Smooth muscle cell (in vitro differentiated cells): ENCODE measurements around the gene ARL4D. TPM values are rescaled to one million over a fixed set of nuclear protein-coding genes. Genes with fewer than 3 reads are reported as not detected.

Source experiments
- DNase-seq: peaks from one replicate; lab custom pipeline; 2025; ENCODE audit not compliant: unreplicated experiment; lab: John Stamatoyannopoulos, UW
- H2AFZ ChIP-seq: fragments of 200-600 bp; sonication (generic); 2 replicates; pipeline ENCODE4 v1.6.0; 2016; ENCODE audit warnings: antibody characterized with exemption, low read depth, mild to moderate bottlenecking
- H3F3A ChIP-seq: fragments of 200-600 bp; sonication (generic); 2 replicates; pipeline ENCODE4 v1.6.0; 2017; ENCODE audit warnings: antibody characterized with exemption, low read depth
- H3K27ac ChIP-seq: fragments of 200-600 bp; sonication (generic); 2 replicates; pipeline ENCODE4 v1.5.1; 2016; ENCODE audit warnings: low read depth, mild to moderate bottlenecking
- H3K27me3 ChIP-seq: fragments of 200-600 bp; sonication (generic); 2 replicates; pipeline ENCODE4 v1.6.1; 2016; ENCODE audit warnings: low read depth, mild to moderate bottlenecking
- H3K36me3 ChIP-seq: fragments of 200-600 bp; sonication (generic); 2 replicates; pipeline ENCODE4 v1.5.1; 2016; ENCODE audit warnings: low read depth
- H3K4me1 ChIP-seq: fragments of 200-600 bp; sonication (generic); 2 replicates; pipeline ENCODE4 v1.5.1; 2016; ENCODE audit warnings: low read depth
- H3K4me2 ChIP-seq: fragments of 200-600 bp; sonication (generic); 2 replicates; pipeline ENCODE4 v1.6.0; 2016; ENCODE audit warnings: mild to moderate bottlenecking
- H3K4me3 ChIP-seq: fragments of 200-600 bp; sonication (generic); 2 replicates; pipeline ENCODE4 v1.5.1; 2016; ENCODE audit warnings: mild to moderate bottlenecking
- H3K79me2 ChIP-seq: fragments of 200-600 bp; sonication (generic); 2 replicates; pipeline ENCODE4 v1.6.0; 2016; ENCODE audit warnings: low read depth, mild to moderate bottlenecking
- H3K9ac ChIP-seq: fragments of 200-600 bp; sonication (generic); 2 replicates; pipeline ENCODE4 v1.6.0; 2016; ENCODE audit warnings: low read depth
- H3K9me3 ChIP-seq: fragments of 200-600 bp; sonication (generic); replicated peaks from 2 replicates; pipeline ENCODE4 v1.5.1; 2016; ENCODE audit warnings: low read depth
- H4K20me1 ChIP-seq: fragments of 200-600 bp; sonication (generic); 2 replicates; pipeline ENCODE4 v1.6.0; 2016; ENCODE audit warnings: low read depth
- WGBS: methylation state at CpG from one replicate; pipeline ENCODE4 v1.1.7; 2016; ENCODE audit warnings: low lambda C conversion rate; 5-methylcytosine and 5-hydroxymethylcytosine counted together
- polyA plus RNA-seq: library from polyadenylated mRNA; unstranded; fragments of >200 nt; fragmentation: Nextera tagmentation; extraction: Ambion mirVana; gene quantifications from 2 replicates; pipeline ENCODE4 v1.2.1, GENCODE V29; 2016
- total RNA-seq: library from RNA; depleted of rRNA; stranded (reverse); fragments of >200 nt; gene quantifications from 2 replicates; pipeline ENCODE4 v1.2.3, GENCODE V29; 2014
- TF ChIP-seq, protein P1 (sequence below): fragments of 200-600 bp; sonication (generic); IDR thresholded peaks from 2 replicates; pipeline ENCODE4 v1.5.1; 2017; ENCODE audit warnings: borderline replicate concordance, mild to moderate bottlenecking, antibody characterized with exemption; ENCODE audit not compliant: insufficient read depth, poor library complexity, severe bottlenecking

ARL4D gene
- total and polyA plus RNA-seq, 2 experiments from 2014 or later: 9.9 to 25.9 TPM

DNA sequence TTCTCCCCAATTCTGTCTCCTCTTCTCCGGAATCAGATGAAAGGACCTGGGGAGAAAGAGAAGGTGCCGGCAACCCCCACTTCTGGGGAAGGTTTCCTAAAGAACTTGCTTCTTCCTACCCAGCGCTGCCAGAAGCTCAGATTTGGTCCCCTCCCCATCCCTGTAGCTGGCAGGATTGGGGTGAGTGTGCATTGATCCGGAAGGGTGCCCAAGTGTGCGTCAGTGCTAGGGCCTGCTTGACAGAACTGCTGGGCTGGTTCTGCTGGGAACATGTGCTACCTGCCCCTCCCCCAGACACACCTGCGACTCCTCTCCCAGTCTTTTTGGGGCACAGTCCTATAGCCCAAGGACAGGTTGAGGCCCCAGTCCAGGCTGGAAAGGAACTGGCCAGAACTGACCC lies 3.3 kb downstream of the ARL4D start:
- Histone ChIP-seq H4K20me1 (peaks cover 8% of the 10 kb centered on the region), H3K4me2 (peak overlapping the region; percentile 82), H3F3A (peaks cover 12% of the 10 kb centered on the region), H3K27ac (peak overlapping the region; percentile 72), H2AFZ (no peak overlapping the region), H3K27me3 (no peaks in the 10 kb centered on the region), H3K9me3 (no peaks in the 10 kb centered on the region), H3K4me1 (peaks cover 15% of the 10 kb centered on the region), H3K36me3 (no peaks in the 10 kb centered on the region), H3K9ac (peak overlapping the region; percentile 29), H3K4me3 (no peak overlapping the region), H3K79me2 (peaks cover 20% of the 10 kb centered on the region)
- DNase-seq: no peak
- 95% methylated on average over 6 of the region's 6 CpGs for WGBS
- TF ChIP-seq, protein P1, sequence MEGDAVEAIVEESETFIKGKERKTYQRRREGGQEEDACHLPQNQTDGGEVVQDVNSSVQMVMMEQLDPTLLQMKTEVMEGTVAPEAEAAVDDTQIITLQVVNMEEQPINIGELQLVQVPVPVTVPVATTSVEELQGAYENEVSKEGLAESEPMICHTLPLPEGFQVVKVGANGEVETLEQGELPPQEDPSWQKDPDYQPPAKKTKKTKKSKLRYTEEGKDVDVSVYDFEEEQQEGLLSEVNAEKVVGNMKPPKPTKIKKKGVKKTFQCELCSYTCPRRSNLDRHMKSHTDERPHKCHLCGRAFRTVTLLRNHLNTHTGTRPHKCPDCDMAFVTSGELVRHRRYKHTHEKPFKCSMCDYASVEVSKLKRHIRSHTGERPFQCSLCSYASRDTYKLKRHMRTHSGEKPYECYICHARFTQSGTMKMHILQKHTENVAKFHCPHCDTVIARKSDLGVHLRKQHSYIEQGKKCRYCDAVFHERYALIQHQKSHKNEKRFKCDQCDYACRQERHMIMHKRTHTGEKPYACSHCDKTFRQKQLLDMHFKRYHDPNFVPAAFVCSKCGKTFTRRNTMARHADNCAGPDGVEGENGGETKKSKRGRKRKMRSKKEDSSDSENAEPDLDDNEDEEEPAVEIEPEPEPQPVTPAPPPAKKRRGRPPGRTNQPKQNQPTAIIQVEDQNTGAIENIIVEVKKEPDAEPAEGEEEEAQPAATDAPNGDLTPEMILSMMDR: no peak

DNA sequence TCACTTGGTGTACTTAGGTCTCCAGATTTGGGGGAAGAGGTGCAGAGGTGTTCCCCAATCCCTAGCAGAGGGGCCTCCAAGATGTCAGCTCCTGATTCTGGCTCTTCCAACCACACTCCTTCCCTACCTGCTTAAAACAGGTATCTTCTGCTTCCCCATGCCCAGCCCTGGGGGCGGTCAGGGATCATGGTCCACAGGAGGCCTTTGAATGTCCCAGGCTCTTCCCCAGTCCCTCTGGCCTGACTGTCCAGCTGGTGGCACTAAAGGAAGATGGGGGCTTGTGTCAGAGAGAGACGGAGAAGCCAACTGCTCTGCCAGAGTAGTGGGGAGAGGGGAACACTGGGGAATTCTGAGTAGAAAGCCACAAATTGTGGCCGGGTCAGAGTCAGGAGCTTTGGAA lies 3.8 kb downstream of the ARL4D start:
- Histone ChIP-seq H4K20me1 (peaks cover 8% of the 10 kb centered on the region), H3K4me1 (peaks cover 15% of the 10 kb centered on the region), H3K9ac (no peak overlapping the region), H3F3A (peaks cover 12% of the 10 kb centered on the region), H3K9me3 (no peaks in the 10 kb centered on the region), H2AFZ (no peak overlapping the region), H3K27me3 (no peaks in the 10 kb centered on the region), H3K4me2 (no peak overlapping the region), H3K36me3 (no peaks in the 10 kb centered on the region), H3K27ac (no peak overlapping the region), H3K79me2 (peaks cover 20% of the 10 kb centered on the region), H3K4me3 (no peak overlapping the region)
- TF ChIP-seq, protein P1: no peak
- DNase-seq: no peak
- 62% methylated on average over 3 of the region's 3 CpGs for WGBS

- TF ChIP-seq, protein P1: no peak
- Histone ChIP-seq H3K79me2 (peaks cover 20% of the 10 kb centered on the region), H4K20me1 (peaks cover 8% of the 10 kb centered on the region), H3K4me1 (peaks cover 10% of the 10 kb centered on the region), H3K36me3 (no peaks in the 10 kb centered on the region), H3K4me2 (peak overlapping the region; percentile 33), H2AFZ (no peak overlapping the region), H3K27me3 (no peaks in the 10 kb centered on the region), H3K9ac (no peak overlapping the region), H3K27ac (no peak overlapping the region), H3F3A (peaks cover 12% of the 10 kb centered on the region), H3K9me3 (no peaks in the 10 kb centered on the region), H3K4me3 (no peak overlapping the region)
- WGBS: 33% methylated on average over 5 of the region's 5 CpGs
- DNase-seq: no peak
Measured at GRCh38 chr17:43403846-43404245, 5.1 kb downstream of the ARL4D start.

DNA sequence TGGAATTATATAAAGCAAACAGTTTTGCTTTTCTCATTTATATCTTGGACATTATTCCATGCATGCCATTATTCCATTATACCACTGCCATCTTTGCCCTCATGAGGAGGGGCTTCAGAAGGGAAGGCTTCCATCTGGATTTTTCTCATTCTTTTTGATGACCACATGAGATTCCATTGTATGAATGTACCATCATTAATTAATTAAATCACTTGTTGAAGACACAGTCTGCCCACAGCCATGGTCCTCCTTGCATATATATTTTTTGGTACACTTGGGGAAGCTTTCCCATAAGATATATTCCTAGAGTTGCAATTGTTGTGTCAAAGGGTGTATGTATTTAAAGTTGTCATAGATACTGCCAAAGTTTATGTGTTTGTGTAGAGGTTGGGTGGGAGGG lies 7.1 kb downstream of the ARL4D start:
- H3K4me2 ChIP-seq: peak overlapping the region; percentile 84
- H4K20me1 ChIP-seq: no peaks in the 10 kb centered on the region
- H3K9me3 ChIP-seq: no peaks in the 10 kb centered on the region
- H3K79me2 ChIP-seq: peaks cover under 1% of the 10 kb centered on the region
- H3F3A ChIP-seq: peaks cover 6% of the 10 kb centered on the region
- no peak overlapping the region for H3K4me3 ChIP-seq
- no peak for DNase-seq
- no peak overlapping the region for H3K9ac ChIP-seq
- TF ChIP-seq, protein P1: no peak
- H3K36me3 ChIP-seq: no peaks in the 10 kb centered on the region
- no peak overlapping the region for H2AFZ ChIP-seq
- no peak overlapping the region for H3K27ac ChIP-seq
- no peaks in the 10 kb centered on the region for H3K27me3 ChIP-seq
- peaks cover 6% of the 10 kb centered on the region for H3K4me1 ChIP-seq
